Ovary (tissue), 9 donors: Measurements from ENCODE around the gene SEMA3B. TPM values are rescaled to one million over a fixed set of nuclear protein-coding genes. Genes with fewer than 3 reads are reported as not detected.

ENCODE experiments used
- DNase-seq, 5 donors: peaks; one replicate each; pipeline ENCODE4 v3.0.0-alpha.2; 2019 to 2020
- H3K27ac ChIP-seq, 2 donors: fragments of 200-600 bp; one replicate each; pipeline versions ENCODE4 v1.5.1 to v1.8.0; 2019 to 2022
- H3K27me3 ChIP-seq: fragments of 200-600 bp; one replicate; pipeline ENCODE4 v1.8.0; 2022
- H3K36me3 ChIP-seq: fragments of 200-600 bp; sonication (generic); one replicate; pipeline ENCODE4 v1.5.1; 2019
- H3K4me1 ChIP-seq: one replicate; pipeline ENCODE4 v1.8.1; 2013; ENCODE audit warnings: mild to moderate bottlenecking, moderate library complexity; ENCODE audit not compliant: insufficient read depth
- H3K4me3 ChIP-seq: fragments of 200-600 bp; sonication (generic); one replicate; pipeline ENCODE4 v1.5.1; 2017
- H3K9me3 ChIP-seq, 2 donors: fragments of 200-600 bp in 1 of 2; sonication (generic) in 1 of 2; one replicate each; pipeline versions ENCODE4 v1.5.1 to v1.8.1; 2013 to 2019; ENCODE audit warnings: mild to moderate bottlenecking in 1 of 2, moderate library complexity in 1 of 2
- EP300 ChIP-seq: sonication (generic); formaldehyde crosslinking; IDR thresholded peaks from one replicate; pipeline ENCODE4 v1.6.1; 2017; ENCODE audit warnings: antibody characterized with exemption
- POLR2A ChIP-seq: fragments of 450-650 bp; IDR thresholded peaks from one replicate; pipeline ENCODE4 v1.6.1; 2017; ENCODE audit warnings: antibody characterized with exemption, mild to moderate bottlenecking, moderate library complexity
- WGBS, 3 donors: extraction: QIAGEN DNeasy Blood & Tissue Kit in 1 of 3; methylation state at CpG; one replicate each; pipeline versions ENCODE4 v1.1.5 to v1.1.7; 2013 to 2017; 5-methylcytosine and 5-hydroxymethylcytosine counted together
- intact Hi-C, 4 donors: fragments of 100-400 bp; cut with DNase I; formaldehyde crosslinking; loops; one replicate each; pipeline versions ENCODE4 v1.11.0 to v1.15.1; 2022 to 2023
- polyA plus RNA-seq, 2 donors: library from polyadenylated mRNA; stranded (reverse); fragments of 200-250 nt in 1 of 2; fragments of 350-450 nt in 1 of 2; fragmentation: Illumina TruSeq in 1 of 2; extraction: RNeasy Lipid Tissue Mini Kit (QIAGEN cat#74804) in 1 of 2; gene quantifications; one replicate each; pipeline ENCODE4 v1.2.3, GENCODE V29; 2013 to 2014
- total RNA-seq, 7 donors: library from RNA; depleted of rRNA in 2 of 7; stranded (reverse); fragments of >200 nt in 2 of 7; fragmentation: NEBNext Ultra II Directional in 3 of 7; extraction: Animal tissue kit (Norgen Biotek cat#: 25700) in 3 of 7; gene quantifications; one replicate each; pipeline versions ENCODE4 v1.1.0 to v1.2.4, GENCODE V29; 2016 to 2023
- TF ChIP-seq, protein P1 (sequence below), 3 donors: fragments of 450-650 bp in 2 of 3; fragments of 200-600 bp in 1 of 3; IDR thresholded peaks; one replicate each; pipeline versions ENCODE4 v1.5.1 to v1.8.0; 2016 to 2022; ENCODE audit warnings: antibody characterized with exemption in 3 of 3, mild to moderate bottlenecking in 1 of 3
- donor health status: DM: no; HTN: no; CAD: no; lungs with moderate emphysema.
- donor health status: DM: no; HTN: no; CAD: no.
- donor health status: Bipolar disorder and iron deficiency.
- donor health status: DM: yes; HTN: yes; CAD: no.
- donor health status: DM: no; HTN: no; CAD: no.
- donor health status: DM: yes; HTN: yes; CAD: no.

SEMA3B gene
- total and polyA plus RNA-seq, 9 donors: 5.0 to 224 (median 51.1) TPM

DNA sequence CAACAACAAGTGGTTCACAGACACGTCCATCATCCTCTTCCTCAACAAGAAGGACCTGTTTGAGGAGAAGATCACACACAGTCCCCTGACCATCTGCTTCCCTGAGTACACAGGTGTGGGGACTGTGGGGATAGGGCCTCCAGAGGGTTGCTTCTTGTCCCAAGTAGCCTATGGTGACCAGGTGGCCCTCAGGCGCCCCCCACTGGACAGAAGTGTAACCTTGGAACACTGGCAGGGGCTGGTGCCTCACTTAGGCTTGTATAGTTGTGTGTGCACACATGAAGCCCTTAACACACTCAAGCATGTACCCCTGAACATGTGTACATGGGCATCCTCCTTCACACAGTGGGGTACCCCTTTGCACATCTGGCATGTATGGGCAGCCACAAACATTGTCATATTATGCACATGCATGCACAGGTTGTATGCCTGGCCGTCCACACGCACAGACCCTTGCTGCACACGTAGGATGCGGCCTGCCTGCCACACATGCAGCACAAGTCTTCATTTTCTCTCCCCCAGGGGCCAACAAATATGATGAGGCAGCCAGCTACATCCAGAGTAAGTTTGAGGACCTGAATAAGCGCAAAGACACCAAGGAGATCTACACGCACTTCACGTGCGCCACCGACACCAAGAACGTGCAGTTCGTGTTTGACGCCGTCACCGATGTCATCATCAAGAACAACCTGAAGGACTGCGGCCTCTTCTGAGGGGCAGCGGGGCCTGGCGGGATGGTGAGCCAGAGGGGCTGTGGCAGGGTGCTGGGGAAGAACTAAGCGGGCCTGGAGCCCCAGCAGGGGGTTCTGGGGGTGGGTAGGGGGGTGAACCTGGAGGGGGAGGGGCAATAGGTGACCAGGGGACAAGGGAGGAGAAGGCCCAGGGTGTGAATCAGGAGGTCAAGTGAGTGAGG is 11.7 kb upstream of the SEMA3B start:
- TF ChIP-seq, protein P1, sequence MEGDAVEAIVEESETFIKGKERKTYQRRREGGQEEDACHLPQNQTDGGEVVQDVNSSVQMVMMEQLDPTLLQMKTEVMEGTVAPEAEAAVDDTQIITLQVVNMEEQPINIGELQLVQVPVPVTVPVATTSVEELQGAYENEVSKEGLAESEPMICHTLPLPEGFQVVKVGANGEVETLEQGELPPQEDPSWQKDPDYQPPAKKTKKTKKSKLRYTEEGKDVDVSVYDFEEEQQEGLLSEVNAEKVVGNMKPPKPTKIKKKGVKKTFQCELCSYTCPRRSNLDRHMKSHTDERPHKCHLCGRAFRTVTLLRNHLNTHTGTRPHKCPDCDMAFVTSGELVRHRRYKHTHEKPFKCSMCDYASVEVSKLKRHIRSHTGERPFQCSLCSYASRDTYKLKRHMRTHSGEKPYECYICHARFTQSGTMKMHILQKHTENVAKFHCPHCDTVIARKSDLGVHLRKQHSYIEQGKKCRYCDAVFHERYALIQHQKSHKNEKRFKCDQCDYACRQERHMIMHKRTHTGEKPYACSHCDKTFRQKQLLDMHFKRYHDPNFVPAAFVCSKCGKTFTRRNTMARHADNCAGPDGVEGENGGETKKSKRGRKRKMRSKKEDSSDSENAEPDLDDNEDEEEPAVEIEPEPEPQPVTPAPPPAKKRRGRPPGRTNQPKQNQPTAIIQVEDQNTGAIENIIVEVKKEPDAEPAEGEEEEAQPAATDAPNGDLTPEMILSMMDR (IDR thresholded peaks at IDR 0.05): no peak
- TF ChIP-seq POLR2A (no peak), EP300 (no peak)
- intact Hi-C loops: no loop called here
- no peaks in the 10 kb centered on the region for H3K9me3 ChIP-seq
- H3K27ac ChIP-seq: no peak overlapping the region
- H3K27me3 ChIP-seq: no peaks in the 10 kb centered on the region
- peak in 1 of 5 donors; percentile 26 for DNase-seq
- H3K4me3 ChIP-seq: no peak overlapping the region
- H3K4me1 ChIP-seq: peaks cover 12% of the 10 kb centered on the region
- H3K36me3 ChIP-seq: no peaks in the 10 kb centered on the region
- WGBS, 3 donors: 91 to 93% (median 93%) methylated on average over 20 of the region's 20 CpGs

DNA sequence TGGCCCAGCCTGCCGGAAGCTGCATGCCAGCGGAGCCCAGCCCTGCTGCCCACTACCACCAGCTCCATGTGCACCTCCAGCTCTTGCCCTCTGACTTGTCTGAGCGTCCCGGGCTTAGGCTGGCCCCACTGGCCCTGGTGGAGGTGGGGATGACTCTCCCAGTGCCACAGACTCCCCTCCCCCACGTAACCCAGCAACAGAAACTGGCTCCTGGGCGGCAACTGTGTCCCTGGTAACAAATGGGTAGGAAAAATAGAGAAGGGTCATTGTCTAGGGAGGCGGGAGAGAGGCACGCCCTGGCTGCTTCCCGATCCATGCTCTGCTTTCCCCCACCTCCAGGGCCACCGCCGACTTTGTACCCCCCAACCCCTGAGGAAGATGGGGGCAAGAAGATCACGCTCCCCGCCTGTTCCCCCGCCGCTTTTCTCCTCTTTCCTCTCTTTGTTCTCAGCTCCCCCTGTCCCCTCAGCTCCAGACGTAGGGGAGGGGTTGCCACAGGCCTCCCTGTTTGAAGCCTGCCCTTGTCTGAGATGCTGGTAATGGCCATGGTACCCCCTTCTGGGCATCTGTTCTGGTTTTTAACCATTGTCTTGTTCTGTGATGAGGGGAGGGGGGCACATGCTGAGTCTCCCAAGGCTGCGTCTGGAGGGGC is 10.8 kb upstream of the SEMA3B start:
- TF ChIP-seq POLR2A (no peak), EP300 (no peak)
- TF ChIP-seq, protein P1 (IDR thresholded peaks at IDR 0.05): no peak
- Histone ChIP-seq H3K36me3 (no peaks in the 10 kb centered on the region), H3K4me3 (no peak overlapping the region), H3K4me1 (peaks cover 15% of the 10 kb centered on the region), H3K27ac (no peak overlapping the region), H3K9me3 (no peaks in the 10 kb centered on the region), H3K27me3 (no peaks in the 10 kb centered on the region)
- intact Hi-C loops: loop anchor here in 1 of 4 donors (2.0 kb wide), 1 partner anchor 17 kb away; no protein-coding TSS in a partner anchor
- DNase-seq: peak in 2 of 5 donors; percentile 28 to 40
- 91 to 93% (median 92%) methylated on average over 17 of the region's 17 CpGs for WGBS, 3 donors

DNA sequence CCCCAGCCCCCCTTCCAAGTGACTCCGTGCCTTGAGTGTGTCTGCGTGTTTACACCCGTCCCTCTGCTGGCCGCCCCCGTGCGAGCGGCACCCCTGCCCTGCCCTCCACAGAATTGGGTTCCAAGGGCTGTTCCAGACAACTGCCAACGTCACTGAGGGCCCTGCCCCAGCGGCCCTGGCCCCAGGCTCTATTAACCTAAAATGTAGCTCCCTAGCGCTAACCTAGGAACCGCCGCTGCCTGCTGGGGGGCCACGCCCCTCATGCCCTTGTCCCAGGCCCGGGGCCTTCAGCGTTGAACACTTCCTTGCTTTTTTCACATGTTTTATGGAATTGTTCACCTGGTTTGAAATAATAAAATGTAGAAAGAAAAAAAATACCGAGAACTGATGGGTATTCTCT is 10.0 kb upstream of the SEMA3B start:
- Histone ChIP-seq H3K27ac (peak overlapping the region; percentile 97 to 99), H3K4me1 (peaks cover 17% of the 10 kb centered on the region), H3K27me3 (no peaks in the 10 kb centered on the region), H3K4me3 (no peak overlapping the region), H3K9me3 (no peaks in the 10 kb centered on the region), H3K36me3 (no peaks in the 10 kb centered on the region)
- WGBS, 3 donors: 82 to 86% (median 83%) methylated on average over 16 of the region's 16 CpGs
- DNase-seq: peak in 2 of 5 donors; percentile 41 to 50
- intact Hi-C loops: loop anchor here in 1 of 4 donors (2.0 kb wide), 1 partner anchor 16 kb away; no protein-coding TSS in a partner anchor
- TF ChIP-seq EP300 (no peak), POLR2A (no peak)
- TF ChIP-seq, protein P1 (IDR thresholded peaks at IDR 0.05): no peak

DNA sequence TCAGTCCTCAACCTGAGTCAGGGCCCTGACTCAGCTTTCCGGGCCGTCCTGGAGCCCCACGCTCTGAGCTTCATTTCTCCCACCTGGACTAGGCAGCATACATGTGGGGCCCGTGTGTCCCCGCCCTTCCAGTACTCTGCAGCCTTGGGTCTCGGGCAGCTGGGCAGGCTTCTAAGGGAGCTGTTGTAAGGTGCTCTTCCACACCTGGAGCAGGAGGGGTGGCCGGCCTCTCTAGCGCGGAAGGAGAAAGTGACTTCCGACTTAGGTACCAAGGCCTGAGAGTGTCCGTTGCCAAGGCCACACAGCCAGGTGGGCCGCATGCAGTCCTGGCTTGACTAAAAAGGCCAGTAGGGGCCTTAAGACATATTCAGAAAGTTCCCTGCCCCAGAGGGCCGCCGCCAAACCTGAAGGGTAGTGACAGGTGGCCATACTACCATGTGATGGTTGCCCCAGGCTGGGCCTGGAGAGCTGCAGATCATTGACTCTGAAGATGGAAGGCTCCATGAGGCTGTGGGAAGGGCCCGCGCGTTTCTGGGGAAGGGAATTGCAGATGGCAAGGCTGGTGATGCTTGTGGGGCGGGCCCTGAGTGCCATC is 9.4 kb upstream of the SEMA3B start:
- 52 to 56% (median 53%) methylated on average over 18 of the region's 18 CpGs for WGBS, 3 donors
- H3K9me3 ChIP-seq: no peaks in the 10 kb centered on the region
- intact Hi-C loops: loop anchor here in 1 of 4 donors (2.0 to 10.0 kb wide), 2 partner anchors 15 to 65 kb away; partner anchors contain the start of genes HYAL2 and TUSC2
- H3K27ac ChIP-seq: peak overlapping the region; percentile 97 to 99
- no peaks in the 10 kb centered on the region for H3K36me3 ChIP-seq
- no peak for TF ChIP-seq POLR2A
- no peak for TF ChIP-seq EP300
- TF ChIP-seq, protein P1 (IDR thresholded peaks at IDR 0.05): no peak
- no peak overlapping the region for H3K4me3 ChIP-seq
- H3K27me3 ChIP-seq: no peaks in the 10 kb centered on the region
- DNase-seq: peak in 1 of 5 donors; percentile 54
- H3K4me1 ChIP-seq: peaks cover 17% of the 10 kb centered on the region
